T-cell (primary cell): ENCODE results near the gene SCGN. TPM values are rescaled to one million over a fixed set of nuclear protein-coding genes. Genes with fewer than 3 reads are reported as not detected.

Experiments used
- ATAC-seq, 4 experiments: fragments of 200-7000 bp in 3 of 4; fragments of 150-1000 bp in 1 of 4; cut with Tn5 transposase; replicated peaks in 1 of 4; 1 replicate in 3 of 4; 2 replicates in 1 of 4; pipeline ENCODE4 v1.10.0; 2021; ENCODE audit warnings: moderate library complexity in 3 of 4, mild to moderate bottlenecking in 2 of 4, moderate number of reproducible peaks in 1 of 4
- CTCF ChIA-PET, 2 donors: fragments of 300-600 bp; sonication (Branson Sonifier 250); formaldehyde crosslinking; loops; one replicate each; lab custom pipeline; 2022; ENCODE audit warnings: antibody characterized with exemption in 2 of 2; lab: Charles Lee
- POLR2A ChIA-PET, 2 donors: fragments of 300-600 bp; sonication (Branson Sonifier 250); formaldehyde crosslinking; loops; one replicate each; lab custom pipeline; 2022; ENCODE audit warnings: antibody characterized with exemption in 2 of 2; lab: Charles Lee
- DNase-seq, 35 experiments: peaks; one replicate each; pipeline versions ENCODE4 v3.0.0 to v3.0.0-alpha.2; 2013 to 2023
- H3K27ac ChIP-seq: one replicate; pipeline ENCODE4 v1.5.1; 2013; ENCODE audit warnings: low read length
- H3K27me3 ChIP-seq, 2 experiments: replicated peaks in 1 of 2; 1 replicate in 1 of 2; 2 replicates in 1 of 2; pipeline versions ENCODE4 v1.6.1 to v1.7.0; 2013; ENCODE audit warnings: low read length in 1 of 2, mixed read lengths in 1 of 2; ENCODE audit not compliant: control insufficient read depth in 2 of 2, insufficient read depth in 2 of 2; ENCODE audit errors: extremely low read depth in 1 of 2
- H3K36me3 ChIP-seq, 2 donors: 1 replicate in 1 of 2; 2 replicates in 1 of 2; pipeline versions ENCODE4 v1.6.1 to v1.7.0; 2013; ENCODE audit warnings: low read length in 1 of 2; ENCODE audit not compliant: control insufficient read depth in 2 of 2, insufficient read depth in 1 of 2; ENCODE audit errors: extremely low read depth in 1 of 2
- H3K4me1 ChIP-seq, 2 experiments: 1 replicate in 1 of 2; 2 replicates in 1 of 2; pipeline versions ENCODE4 v1.6.1 to v1.7.0; 2013; ENCODE audit warnings: low read length in 2 of 2, mixed read lengths in 1 of 2; ENCODE audit not compliant: insufficient read depth in 2 of 2, control insufficient read depth in 1 of 2; ENCODE audit errors: extremely low read depth in 1 of 2
- H3K4me3 ChIP-seq, 2 donors: 1 replicate in 1 of 2; 2 replicates in 1 of 2; pipeline versions ENCODE4 v1.5.1 to v1.7.0; 2013; ENCODE audit warnings: mild to moderate bottlenecking in 2 of 2, low read length in 1 of 2, moderate library complexity in 1 of 2; ENCODE audit not compliant: control insufficient read depth in 1 of 2; ENCODE audit errors: extremely low read depth in 1 of 2
- H3K9me3 ChIP-seq: 2 replicates; pipeline ENCODE4 v1.7.0; 2013
- H3K27ac Mint-ChIP-seq, 2 donors: one replicate each; pipeline ENCODE4 v1.8.0; 2020 to 2021; ENCODE audit warnings: mild to moderate bottlenecking in 2 of 2, mixed read lengths in 2 of 2
- H3K27me3 Mint-ChIP-seq, 2 donors: one replicate each; pipeline ENCODE4 v1.8.0; 2021 to 2022; ENCODE audit warnings: mixed read lengths in 2 of 2
- H3K36me3 Mint-ChIP-seq: one replicate; pipeline ENCODE4 v1.8.0; 2021; ENCODE audit warnings: mixed read lengths
- H3K4me1 Mint-ChIP-seq, 3 donors: one replicate each; pipeline ENCODE4 v1.8.0; 2020 to 2022; ENCODE audit warnings: mixed read lengths in 3 of 3, mild to moderate bottlenecking in 1 of 3
- H3K4me3 Mint-ChIP-seq, 3 donors: one replicate each; pipeline ENCODE4 v1.8.0; 2020 to 2022; ENCODE audit warnings: mild to moderate bottlenecking in 3 of 3, mixed read lengths in 3 of 3, moderate library complexity in 3 of 3
- H3K9me3 Mint-ChIP-seq, 3 donors: one replicate each; pipeline ENCODE4 v1.8.0; 2020 to 2022; ENCODE audit warnings: mixed read lengths in 3 of 3
- WGBS: methylation state at CpG from one replicate; pipeline ENCODE4 v1.1.5; 2013; ENCODE audit warnings: missing lambda C conversion rate; ENCODE audit not compliant: insufficient coverage; 5-methylcytosine and 5-hydroxymethylcytosine counted together
- total RNA-seq, 35 experiments: library from RNA in 6 of 35; stranded (reverse) in 6 of 35; fragments of 120-200 nt in 1 of 35; gene quantifications; one replicate each; pipeline versions ENCODE4 v1.2.1 to v1.2.4 and lab custom pipeline; 2013 to 2026

Gene SCGN
- total RNA-seq, 5 donors from 2014 or later (not counting 1 experiment from before 2014, with no cell fraction given), result not detected

DNA sequence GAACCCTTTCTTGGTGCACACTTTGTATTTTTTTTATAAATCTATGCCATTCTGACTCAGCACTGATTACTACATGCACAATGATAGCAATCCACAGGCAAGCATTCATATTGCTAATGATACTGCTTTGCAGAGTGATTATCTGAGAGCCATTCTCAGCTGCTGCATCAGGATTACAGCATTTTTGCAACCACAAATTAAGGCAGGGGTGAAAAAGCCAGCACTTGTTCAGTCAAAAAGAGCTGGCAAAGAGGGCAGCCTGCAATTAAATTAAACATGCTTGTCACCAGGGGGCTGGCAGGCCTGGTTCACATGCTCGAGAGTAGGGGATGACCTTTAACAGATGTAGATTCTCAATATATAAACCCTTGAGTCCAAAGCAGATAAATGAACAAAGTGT lies 61.8 kb downstream of the SCGN start:
- no peaks in the 10 kb centered on the region for H3K36me3 Mint-ChIP-seq
- Histone ChIP-seq H3K36me3 (no peaks in the 10 kb centered on the region), H3K9me3 (no peaks in the 10 kb centered on the region), H3K4me3 (no peak overlapping the region), H3K27me3 (peaks cover 0 to 9% of the 10 kb centered on the region in 2 experiments), H3K27ac (no peak overlapping the region), H3K4me1 (no peaks in the 10 kb centered on the region)
- ATAC-seq, result no peak
- peaks cover 0 to 10% of the 10 kb centered on the region in 2 donors for H3K27me3 Mint-ChIP-seq
- no peak overlapping the region for H3K27ac Mint-ChIP-seq
- POLR2A ChIA-PET, result no interaction called here
- H3K9me3 Mint-ChIP-seq, result no peaks in the 10 kb centered on the region
- CTCF ChIA-PET, result no interaction called here
- no peak for DNase-seq
- H3K4me1 Mint-ChIP-seq, result no peaks in the 10 kb centered on the region
- no peak overlapping the region for H3K4me3 Mint-ChIP-seq
- WGBS, result no CpG with 5 or more reads among the region's 1 CpG

DNA sequence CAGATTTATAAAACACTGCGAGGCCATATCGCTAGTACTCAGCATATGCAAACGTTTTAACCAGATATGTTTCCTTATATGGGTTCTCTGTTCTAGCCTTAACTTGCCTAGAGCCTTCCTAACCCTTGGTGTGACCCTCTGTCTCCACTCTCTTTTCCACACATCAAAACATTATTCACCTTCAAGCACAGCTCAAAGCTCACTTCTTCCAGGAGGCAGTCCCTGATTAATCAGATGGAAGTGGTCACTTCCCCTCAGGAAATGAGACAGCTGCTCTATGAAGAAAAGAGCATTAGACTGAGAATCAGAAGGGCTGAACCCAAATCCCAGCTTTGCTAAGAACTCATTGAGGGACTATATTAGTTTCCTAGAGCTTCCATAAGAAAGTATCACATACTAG lies 62.8 kb downstream of the SCGN start:
- Mint-ChIP-seq H3K9me3 (no peaks in the 10 kb centered on the region), H3K36me3 (no peaks in the 10 kb centered on the region), H3K4me3 (no peak overlapping the region), H3K27ac (no peak overlapping the region), H3K27me3 (peaks cover 0 to 10% of the 10 kb centered on the region in 2 donors), H3K4me1 (no peaks in the 10 kb centered on the region)
- H3K9me3 ChIP-seq, result no peaks in the 10 kb centered on the region
- H3K36me3 ChIP-seq, result no peaks in the 10 kb centered on the region
- H3K27me3 ChIP-seq, result peaks cover 0 to 5% of the 10 kb centered on the region in 2 experiments
- WGBS, result 43% methylated on average over 3 of the region's 3 CpGs
- POLR2A ChIA-PET, result no interaction called here
- H3K4me1 ChIP-seq, result no peaks in the 10 kb centered on the region
- CTCF ChIA-PET, result interaction anchor here in 1 of 2 donors (1.2 kb wide), 1 partner anchor 10 kb away, joined by 4 read pairs; no protein-coding TSS in a partner anchor
- DNase-seq, result no peak
- no peak for ATAC-seq
- H3K4me3 ChIP-seq, result no peak overlapping the region
- H3K27ac ChIP-seq, result no peak overlapping the region

DNA sequence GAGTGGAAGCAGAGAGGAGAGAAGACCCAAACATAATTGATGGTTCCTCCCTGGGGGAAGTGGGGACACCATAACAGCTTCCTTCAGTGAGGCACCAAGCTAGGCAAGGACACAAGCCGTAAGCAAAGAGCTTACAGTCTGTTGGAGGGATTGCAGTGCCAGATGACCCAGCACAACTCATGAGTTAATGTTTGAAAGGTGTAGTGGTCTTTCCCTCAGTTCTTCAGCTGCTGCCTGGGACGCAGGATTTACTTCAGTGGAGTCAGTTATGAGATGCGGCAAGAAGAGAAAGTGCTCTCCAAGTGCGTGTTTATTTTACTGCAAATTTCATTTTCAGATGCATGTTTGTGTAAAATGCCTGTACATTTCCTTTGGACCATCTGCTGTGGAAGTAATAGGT lies 63.8 kb downstream of the SCGN start:
- Histone ChIP-seq H3K4me1 (no peaks in the 10 kb centered on the region), H3K36me3 (no peaks in the 10 kb centered on the region), H3K4me3 (no peak overlapping the region), H3K27ac (no peak overlapping the region), H3K27me3 (peaks cover 0 to 5% of the 10 kb centered on the region in 2 experiments), H3K9me3 (no peaks in the 10 kb centered on the region)
- 97% methylated on average over 4 of the region's 4 CpGs for WGBS
- DNase-seq (no peak), ATAC-seq (no peak)
- no peak overlapping the region for H3K4me3 Mint-ChIP-seq
- POLR2A ChIA-PET, result no interaction called here
- no peaks in the 10 kb centered on the region for H3K9me3 Mint-ChIP-seq
- H3K4me1 Mint-ChIP-seq, result no peaks in the 10 kb centered on the region
- H3K27ac Mint-ChIP-seq, result no peak overlapping the region
- H3K36me3 Mint-ChIP-seq, result no peaks in the 10 kb centered on the region
- peaks cover 0 to 10% of the 10 kb centered on the region in 2 donors for H3K27me3 Mint-ChIP-seq
- CTCF ChIA-PET, result interaction anchor here in 1 of 2 donors (0.6 to 1.2 kb wide), 2 partner anchors 13 to 44 kb away, joined by 3 to 4 read pairs; no protein-coding TSS in a partner anchor

DNA sequence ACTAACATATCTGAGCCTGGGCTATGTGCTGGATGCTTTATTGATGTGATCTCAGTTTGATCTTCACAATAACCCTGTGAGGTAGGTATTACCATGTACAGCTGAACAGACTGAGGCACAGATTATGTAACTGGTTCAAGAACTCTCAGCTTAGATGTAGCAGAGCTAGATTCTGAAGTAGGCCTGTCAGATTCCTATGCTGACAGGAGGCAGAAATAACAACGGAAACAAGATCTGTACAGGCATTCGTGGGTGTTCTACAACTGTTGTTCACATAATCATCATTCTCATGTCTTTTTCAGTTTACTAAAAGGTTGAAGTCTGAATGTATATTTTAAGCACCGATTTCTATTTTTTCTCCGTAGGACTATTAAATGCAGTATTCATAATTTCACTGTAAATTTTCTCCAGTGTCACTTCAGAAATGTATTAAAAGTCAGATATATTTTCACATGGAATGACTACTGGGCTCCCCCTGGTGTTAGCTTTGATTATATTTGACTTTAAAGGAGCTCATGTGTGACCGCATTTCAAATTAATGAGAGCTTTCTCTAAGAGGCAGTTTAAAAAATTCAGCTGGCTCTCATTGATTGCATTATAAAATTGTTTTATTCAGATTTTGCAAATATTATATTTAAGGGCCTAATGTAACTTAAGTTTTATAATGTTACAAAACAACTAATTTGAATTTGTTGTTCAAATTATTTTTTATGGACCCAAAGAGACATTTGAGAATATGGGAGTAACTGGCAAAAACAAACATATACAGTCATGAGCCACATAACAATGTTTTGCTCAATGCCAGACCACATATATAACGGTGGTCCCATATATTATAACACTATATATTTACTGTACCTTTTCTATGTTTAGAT lies 66.1 kb downstream of the SCGN start:
- POLR2A ChIA-PET, result no interaction called here
- Mint-ChIP-seq H3K4me3 (no peak overlapping the region), H3K36me3 (no peaks in the 10 kb centered on the region), H3K27me3 (peaks cover 7 to 16% of the 10 kb centered on the region in 2 donors), H3K4me1 (no peaks in the 10 kb centered on the region), H3K9me3 (no peaks in the 10 kb centered on the region), H3K27ac (no peak overlapping the region)
- CTCF ChIA-PET, result interaction anchor here (0.6 to 1.5 kb wide), 11 partner anchors 9 to 495 kb away, joined by 3 to 7 read pairs (median 3); a partner anchor contains a TSS
- Histone ChIP-seq H3K9me3 (no peaks in the 10 kb centered on the region), H3K27ac (no peak overlapping the region), H3K4me1 (no peaks in the 10 kb centered on the region), H3K4me3 (no peak overlapping the region), H3K36me3 (no peaks in the 10 kb centered on the region), H3K27me3 (peaks cover 0 to 5% of the 10 kb centered on the region in 2 experiments)
- WGBS, result no CpG with 5 or more reads among the region's 6 CpGs
- no peak for ATAC-seq
- peak in 1 of 35 experiments; percentile 41 for DNase-seq

DNA sequence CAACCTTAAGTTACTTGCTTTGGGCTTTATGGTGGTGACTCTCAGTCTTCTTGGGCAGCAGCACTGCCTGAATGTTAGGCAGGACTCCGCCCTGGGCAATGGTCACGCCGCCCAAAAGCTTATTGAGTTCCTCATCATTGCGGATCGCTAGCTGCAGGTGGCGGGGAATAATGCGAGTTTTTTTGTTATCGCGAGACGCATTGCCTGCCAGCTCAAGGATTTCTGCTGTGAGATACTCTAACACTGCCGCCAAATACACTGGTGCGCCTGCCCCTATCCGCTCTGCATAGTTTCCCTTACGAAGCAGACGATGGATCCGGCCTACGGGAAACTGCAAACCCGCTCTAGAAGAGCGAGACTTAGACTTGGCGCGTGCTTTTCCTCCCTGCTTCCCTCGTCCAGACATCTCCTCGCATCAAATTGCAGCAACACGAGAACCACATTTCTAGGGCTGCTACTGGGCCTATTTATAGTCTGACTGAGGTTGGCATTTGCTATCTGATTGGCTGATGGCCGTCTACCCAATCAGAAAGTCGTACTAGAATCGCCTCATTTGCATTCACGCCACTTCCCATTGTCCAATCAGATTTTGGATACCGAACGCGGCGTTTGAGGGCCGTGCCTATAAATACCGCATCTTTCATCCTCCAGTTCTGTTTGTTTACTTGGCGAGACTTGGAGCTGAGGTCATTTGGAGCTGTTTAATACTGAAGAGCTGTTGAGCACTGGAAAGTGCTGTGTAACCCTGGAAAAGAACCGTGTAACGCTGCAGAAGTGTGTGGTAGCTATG lies 74.3 kb downstream of the SCGN start:
- no peaks in the 10 kb centered on the region for H3K9me3 ChIP-seq
- DNase-seq (no peak), ATAC-seq (no peak)
- H3K36me3 ChIP-seq, result no peaks in the 10 kb centered on the region
- H3K27ac ChIP-seq, result no peak overlapping the region
- Mint-ChIP-seq H3K27ac (no peak overlapping the region), H3K4me3 (no peak overlapping the region), H3K27me3 (peaks cover 33 to 34% of the 10 kb centered on the region in 2 donors), H3K4me1 (no peaks in the 10 kb centered on the region), H3K9me3 (peaks cover 0 to 4% (median 0%) of the 10 kb centered on the region in 3 donors), H3K36me3 (no peaks in the 10 kb centered on the region)
- H3K4me3 ChIP-seq, result no peak overlapping the region
- ChIA-PET POLR2A (no interaction called here), CTCF (interaction anchor here in 1 of 2 donors (1.4 kb wide), 1 partner anchor 8 kb away, joined by 3 read pairs; no protein-coding TSS in a partner anchor)
- WGBS, result 89% methylated on average over 29 of the region's 37 CpGs
- H3K27me3 ChIP-seq, result peaks cover 2 to 20% of the 10 kb centered on the region in 2 experiments
- no peaks in the 10 kb centered on the region for H3K4me1 ChIP-seq

DNA sequence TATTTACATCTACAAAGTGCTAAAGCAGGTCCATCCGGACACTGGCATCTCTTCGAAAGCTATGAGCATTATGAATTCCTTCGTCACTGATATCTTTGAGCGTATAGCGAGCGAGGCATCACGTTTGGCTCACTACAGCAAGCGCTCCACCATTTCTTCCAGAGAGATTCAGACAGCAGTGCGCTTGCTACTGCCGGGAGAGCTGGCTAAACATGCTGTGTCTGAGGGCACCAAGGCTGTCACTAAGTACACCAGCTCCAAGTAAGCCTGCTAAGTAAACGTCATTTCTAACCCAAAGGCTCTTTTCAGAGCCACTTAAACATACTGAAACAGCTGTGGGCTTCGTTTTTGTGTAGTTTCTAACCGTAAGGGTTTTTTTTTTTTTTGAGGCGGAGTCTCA lies 75.0 kb downstream of the SCGN start:
- Mint-ChIP-seq H3K4me3 (no peak overlapping the region), H3K27me3 (peaks cover 38% of the 10 kb centered on the region in 2 donors), H3K4me1 (no peaks in the 10 kb centered on the region), H3K9me3 (peaks cover 0 to 6% (median 0%) of the 10 kb centered on the region in 3 donors), H3K36me3 (no peaks in the 10 kb centered on the region), H3K27ac (no peak overlapping the region)
- 91% methylated on average over 9 of the region's 14 CpGs for WGBS
- peaks cover 2 to 24% of the 10 kb centered on the region in 2 experiments for H3K27me3 ChIP-seq
- POLR2A ChIA-PET, result no interaction called here
- no peaks in the 10 kb centered on the region for H3K4me1 ChIP-seq
- no peak overlapping the region for H3K27ac ChIP-seq
- DNase-seq (no peak), ATAC-seq (no peak)
- H3K4me3 ChIP-seq, result no peak overlapping the region
- H3K36me3 ChIP-seq, result no peaks in the 10 kb centered on the region
- CTCF ChIA-PET, result interaction anchor here in 1 of 2 donors (1.4 kb wide), 1 partner anchor 9 kb away, joined by 3 read pairs; no protein-coding TSS in a partner anchor
- no peaks in the 10 kb centered on the region for H3K9me3 ChIP-seq
